ENCODE results near the gene KRTAP24-1.

The KRTAP24-1 gene, protein sequence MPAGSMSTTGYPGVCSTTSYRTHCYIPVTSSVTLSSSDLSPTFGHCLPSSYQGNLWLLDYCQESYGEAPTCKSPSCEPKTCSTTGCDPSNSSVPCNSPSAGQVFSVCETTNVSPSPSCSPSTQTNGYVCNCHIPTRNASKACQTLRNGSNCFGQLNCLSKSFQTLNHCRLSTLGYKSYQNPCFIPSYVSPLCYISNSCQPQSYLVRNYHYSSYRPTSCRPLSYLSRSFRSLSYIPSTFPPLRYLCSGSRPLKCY

GRCh38 chr21:30282850-30283249, at the start of gene KRTAP24-1:
Gene KRTAP24-1 (minus strand): TSS chr21:30282950. CDS start chr21:30282932, 18 bp downstream.
- no peak for DNase-seq

DNA sequence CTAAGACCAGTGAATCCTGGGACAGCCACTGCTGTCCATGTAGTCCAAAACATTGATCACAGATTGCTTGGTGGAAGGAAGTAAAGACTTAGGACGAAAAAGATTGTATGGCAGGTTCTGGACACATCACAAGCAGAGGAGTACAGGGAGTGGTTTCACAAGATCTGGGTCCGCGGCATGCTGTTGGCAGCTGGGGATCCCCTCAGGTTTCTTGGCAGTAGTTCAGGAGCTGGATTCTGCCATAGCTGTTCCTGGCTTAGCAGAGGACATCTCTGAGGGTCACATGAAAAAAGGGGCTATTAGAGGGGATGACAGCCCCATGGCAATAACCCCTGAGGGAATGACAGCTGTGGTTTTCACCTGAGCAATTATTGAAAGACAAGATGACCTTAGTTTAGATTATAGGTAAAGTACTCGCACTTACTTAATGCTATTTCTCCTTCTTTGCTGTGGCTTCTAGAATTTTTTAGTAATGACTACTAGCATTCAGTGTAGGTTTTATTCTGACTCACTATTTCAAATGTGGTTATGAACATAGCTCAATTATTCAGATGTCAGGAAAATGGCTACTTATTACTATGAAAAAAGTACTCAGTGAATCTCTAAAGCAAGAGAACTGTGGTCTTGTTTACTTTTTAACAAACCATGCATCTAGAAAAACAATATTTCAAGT, 46.6 kb upstream of the KRTAP24-1 start:
- no peak for DNase-seq

DNA sequence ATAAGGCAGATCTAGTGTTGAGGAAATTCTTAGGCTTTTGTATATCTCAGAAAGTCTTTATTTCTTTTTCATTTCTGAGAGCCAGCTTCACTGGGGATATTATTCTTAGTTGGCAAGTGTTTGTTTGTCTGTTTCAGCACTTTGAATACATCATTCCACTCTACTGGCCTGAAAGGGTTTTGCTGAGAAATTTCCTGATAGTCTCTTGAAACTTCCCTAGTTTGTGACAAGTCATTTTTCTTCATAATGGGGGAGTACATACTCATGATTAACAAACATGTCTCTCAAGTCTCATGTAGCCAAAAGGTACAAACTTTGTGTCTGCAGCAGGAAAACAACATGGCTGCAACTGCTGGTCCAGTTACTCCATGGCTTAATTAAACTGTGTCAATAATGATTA, 43.6 kb upstream of the KRTAP24-1 start:
- DNase-seq = no peak

DNA sequence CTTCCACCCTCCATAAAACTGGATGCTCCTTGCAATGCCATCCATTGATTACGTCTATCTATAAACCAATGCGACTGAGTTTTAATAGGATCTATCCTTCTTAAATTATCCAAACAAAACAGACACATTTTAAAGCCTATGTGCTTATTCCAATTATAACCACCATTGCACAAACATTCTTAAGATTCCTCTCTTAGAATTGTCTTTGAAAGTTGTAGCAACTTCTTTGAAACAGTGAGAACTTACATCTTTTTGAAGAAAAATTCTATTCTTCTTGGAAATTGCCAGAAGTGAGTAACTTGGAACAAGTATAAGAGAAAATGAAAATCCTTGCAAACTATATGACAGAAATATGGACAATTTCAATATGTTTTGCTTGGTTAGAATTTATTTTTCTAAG, 37.5 kb upstream of the KRTAP24-1 start, which contains the start of gene KRTAP26-1:
Gene KRTAP26-1 (minus strand): TSS at position 101 of the 400 bp plus-strand sequence. CDS start 280 bp downstream, outside the sequence.
- DNase-seq = no peak

- DNase-seq = no peak
Measured at GRCh38 chr21:30315701-30316100, 33.0 kb upstream of the KRTAP24-1 start.

GRCh38 chr21:30306884-30307283, 24.1 kb upstream of the KRTAP24-1 start:
- no peak for DNase-seq

GRCh38 chr21:30305136-30305535, 22.4 kb upstream of the KRTAP24-1 start:
- no peak for DNase-seq

GRCh38 chr21:30289215-30289614, 6.5 kb upstream of the KRTAP24-1 start, which contains the start of gene KRTAP25-1:
Gene KRTAP25-1 (minus strand): TSS chr21:30289514. CDS start chr21:30289490, 24 bp downstream.
- DNase-seq = no peak

GRCh38 chr21:30271611-30272010, 11.1 kb downstream of the KRTAP24-1 start:
- no peak for DNase-seq

GRCh38 chr21:30271156-30271555, 11.6 kb downstream of the KRTAP24-1 start:
- DNase-seq = no peak

DNA sequence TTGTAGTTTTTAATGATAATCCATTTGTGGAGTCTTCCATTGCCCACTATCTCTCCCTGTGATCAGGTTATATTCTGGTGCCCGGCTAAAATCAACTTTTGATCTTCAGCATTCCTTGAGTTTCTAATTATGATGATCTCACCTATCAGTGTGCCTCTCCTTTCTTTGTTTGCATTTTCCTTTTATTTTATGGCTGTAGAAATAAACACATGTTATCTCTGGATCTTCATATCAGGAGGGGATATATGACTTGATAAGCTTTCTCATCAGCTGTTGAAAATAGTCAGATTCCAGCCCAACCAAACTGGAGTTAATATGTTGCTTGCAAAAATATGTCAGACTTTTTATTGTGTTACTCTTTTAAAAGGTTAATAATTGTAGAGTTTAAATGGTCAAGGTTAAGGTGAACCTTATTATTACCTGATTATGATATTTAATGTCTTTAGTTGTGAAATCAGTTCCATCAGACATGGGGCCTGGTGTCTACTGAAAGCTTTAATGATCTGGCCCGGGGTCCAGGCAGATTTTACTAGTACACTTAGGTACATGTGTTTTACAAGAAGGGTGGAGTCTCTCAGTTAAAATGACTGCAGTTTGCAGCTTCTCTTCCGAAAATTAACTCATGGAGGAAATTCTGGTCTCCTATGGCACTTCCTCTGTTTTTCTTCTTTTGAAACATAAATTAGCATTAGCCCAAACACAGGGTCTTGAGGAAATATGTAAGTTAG, 12.8 kb downstream of the KRTAP24-1 start:
- DNase-seq = no peak

GRCh38 chr21:30268608-30269197, 14.0 kb downstream of the KRTAP24-1 start:
- no peak for DNase-seq

GRCh38 chr21:30257773-30258172, 25.0 kb downstream of the KRTAP24-1 start:
- no peak for DNase-seq

DNA sequence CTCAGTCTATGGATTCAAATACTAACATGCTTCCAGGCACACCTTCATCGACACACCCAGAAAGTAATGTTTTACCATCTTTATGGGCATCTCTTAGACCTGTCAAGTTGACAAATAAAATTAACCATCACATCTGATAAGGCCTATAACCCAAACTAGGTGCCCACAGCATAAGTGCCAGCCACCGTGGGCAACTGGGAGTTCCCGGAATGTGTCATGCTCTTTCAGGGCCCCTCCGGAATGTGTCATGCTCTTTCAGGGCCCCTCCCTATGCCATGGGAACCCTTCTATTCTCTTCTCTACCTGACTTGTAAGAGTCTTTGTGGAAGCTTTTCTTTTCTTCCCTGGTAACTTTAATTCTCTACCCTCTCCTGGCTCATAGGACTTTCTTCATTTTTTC, 26.6 kb downstream of the KRTAP24-1 start:
- no peak for DNase-seq

GRCh38 chr21:30255679-30256078, 27.1 kb downstream of the KRTAP24-1 start:
- DNase-seq = no peak

DNA sequence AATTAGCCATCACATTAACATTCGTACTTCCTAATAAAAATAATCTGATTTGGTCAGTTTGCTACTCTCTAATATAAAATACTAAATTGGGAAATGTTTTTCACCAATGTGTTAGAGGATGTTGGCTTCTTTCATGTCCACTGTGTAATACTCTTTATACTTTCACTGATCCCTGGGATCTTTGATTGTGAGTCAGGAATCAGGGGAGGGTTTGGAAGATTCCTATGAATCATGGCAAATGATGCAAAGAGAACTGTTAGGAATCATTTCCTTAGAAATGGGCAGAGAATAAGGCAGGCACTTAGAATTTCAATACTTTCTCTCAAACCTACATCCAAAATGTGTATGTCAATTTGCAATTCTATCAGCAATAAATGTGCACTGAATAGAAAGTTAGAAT, 31.0 kb downstream of the KRTAP24-1 start:
- no peak for DNase-seq

GRCh38 chr21:30249936-30250335, 32.8 kb downstream of the KRTAP24-1 start:
- no peak for DNase-seq

GRCh38 chr21:30248844-30249243, 33.9 kb downstream of the KRTAP24-1 start:
- no peak for DNase-seq

GRCh38 chr21:30245061-30245460, 37.7 kb downstream of the KRTAP24-1 start:
- no peak for DNase-seq

DNA sequence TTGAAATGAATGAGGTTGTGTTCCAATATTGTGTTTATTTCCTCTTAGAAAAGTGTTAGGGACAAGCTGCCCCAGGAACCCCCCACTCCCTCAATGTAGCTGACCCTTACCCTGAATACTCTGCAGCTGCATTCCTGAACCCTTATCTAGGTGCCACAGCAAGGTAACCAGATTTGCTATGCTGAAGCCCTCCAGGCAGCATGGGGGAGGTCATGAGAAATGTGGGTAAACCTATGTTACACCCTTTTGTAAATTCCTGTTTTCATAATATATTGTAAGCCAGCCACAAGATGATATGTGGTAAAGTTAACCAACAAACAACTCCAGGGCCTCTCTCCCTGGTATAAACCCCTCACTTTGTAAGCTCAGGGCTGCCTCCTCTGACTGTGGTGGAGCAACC, 39.1 kb downstream of the KRTAP24-1 start:
- DNase-seq = no peak

DNA sequence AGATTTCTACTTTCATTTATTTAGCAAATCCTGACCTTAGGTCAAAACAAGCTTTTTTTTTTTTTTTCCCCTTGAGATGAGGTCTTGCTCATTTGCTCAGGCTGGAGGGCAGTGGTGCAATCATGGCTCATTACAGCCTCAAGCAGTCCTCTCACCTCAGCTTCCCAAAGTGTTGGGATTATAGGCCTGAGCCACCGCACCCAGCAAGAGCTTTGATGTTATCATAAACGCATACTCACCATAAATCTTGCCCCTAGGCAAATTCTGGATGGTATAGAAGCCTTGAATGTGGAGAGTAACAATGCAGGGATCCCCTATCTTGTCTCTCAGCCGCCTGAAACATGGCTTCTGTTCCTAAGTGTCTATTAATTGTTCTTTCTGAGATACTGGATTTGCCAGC, 42.1 kb downstream of the KRTAP24-1 start:
- no peak for DNase-seq

DNA sequence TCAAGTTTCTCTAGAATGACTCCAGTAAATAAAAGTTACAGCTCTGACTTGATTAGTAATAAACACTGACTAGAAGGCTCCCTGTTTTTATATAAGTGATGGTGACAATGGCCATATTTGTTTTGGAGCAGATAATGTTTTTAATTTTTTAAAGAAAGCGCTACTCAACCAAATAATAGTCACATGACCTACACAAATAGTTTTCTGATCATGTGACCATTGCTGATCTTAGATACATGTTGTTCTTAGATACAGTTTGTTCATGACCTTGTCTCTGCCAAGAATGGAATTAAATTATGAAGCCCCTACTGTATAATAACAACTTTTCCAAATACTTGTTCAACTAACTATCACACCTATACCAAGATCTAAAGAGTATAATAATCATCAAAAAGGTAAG, 44.6 kb downstream of the KRTAP24-1 start:
- DNase-seq = no peak

GRCh38 chr21:30234643-30235042, 48.1 kb downstream of the KRTAP24-1 start:
- DNase-seq = no peak

Measured in NK-92 treated with Interleukin-12 subunit alpha and Interleukin-12 subunit beta, amount 100 ng/mL, for 24 hours (cell line).